T-helper 2 cell treated with Interferon-gamma antibody and Interleukin-4, amounts not matched to agents 5 μg/mL and 100 μg/mL, for 36 hours (primary cell): ENCODE measurements around the gene DPAGT1.
A peak's percentile ranks its signal among the peaks of the same experiment; 100 is the strongest.
"Not testable (repeated sequence)": the region's sequence is repeated elsewhere in the genome, so short reads cannot be mapped to it uniquely, and the experiment has no call there.

Source experiments
- DNase-seq: peaks from one replicate; pipeline ENCODE4 v3.0.0; 2021; ENCODE audit warnings: low spot score
- H3K27ac Mint-ChIP-seq: one replicate; pipeline ENCODE4 v1.8.0; 2021; ENCODE audit warnings: mild to moderate bottlenecking, mixed read lengths
- H3K27me3 Mint-ChIP-seq: one replicate; pipeline ENCODE4 v1.8.0; 2021; ENCODE audit warnings: low read depth, mixed read lengths
- H3K36me3 Mint-ChIP-seq: one replicate; pipeline ENCODE4 v1.8.0; 2021; ENCODE audit warnings: low read depth, mixed read lengths
- H3K4me1 Mint-ChIP-seq: one replicate; pipeline ENCODE4 v1.8.0; 2021; ENCODE audit warnings: low read depth, mixed read lengths
- H3K4me3 Mint-ChIP-seq: one replicate; pipeline ENCODE4 v1.8.0; 2022; ENCODE audit warnings: mild to moderate bottlenecking, moderate library complexity, mixed read lengths
- H3K9me3 Mint-ChIP-seq: one replicate; pipeline ENCODE4 v1.8.0; 2021; ENCODE audit warnings: mixed read lengths

Gene DPAGT1

DNA sequence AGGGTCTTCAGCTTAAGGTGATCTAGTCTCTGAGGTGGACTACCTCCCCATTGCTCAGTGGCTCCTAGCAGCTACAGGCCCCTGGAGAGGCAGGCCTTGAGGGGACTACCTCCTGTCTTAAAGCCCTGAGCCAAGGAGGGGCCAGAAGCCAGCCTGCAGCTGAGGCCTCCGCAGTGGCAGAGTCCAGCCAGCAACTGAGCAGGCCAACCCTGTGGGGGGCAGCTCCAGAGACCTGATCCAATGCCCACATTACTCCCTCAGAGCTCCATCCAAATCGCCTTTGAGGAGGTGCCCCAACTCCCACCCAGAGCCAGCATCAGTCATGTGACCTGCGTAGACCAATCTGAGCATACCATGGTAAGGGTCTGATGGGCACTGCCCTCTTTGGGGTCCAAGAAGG lies 8.2 kb upstream of the DPAGT1 start:
- Mint-ChIP-seq H3K27me3 (no peaks in the 10 kb centered on the region), H3K36me3 (peaks cover 45% of the 10 kb centered on the region), H3K9me3 (no peaks in the 10 kb centered on the region), H3K4me1 (peaks cover 38% of the 10 kb centered on the region), H3K4me3 (peak overlapping the region; percentile 95), H3K27ac (no peak overlapping the region)
- no peak for DNase-seq

GRCh38 chr11:119108857-119109221 lies 7.2 kb upstream of the DPAGT1 start:
- Mint-ChIP-seq H3K9me3 (no peaks in the 10 kb centered on the region), H3K4me1 (peaks cover 37% of the 10 kb centered on the region), H3K27me3 (no peaks in the 10 kb centered on the region), H3K27ac (peak overlapping the region; percentile 75), H3K36me3 (peaks cover 39% of the 10 kb centered on the region), H3K4me3 (peak overlapping the region; percentile 95)
- no peak for DNase-seq

- Mint-ChIP-seq H3K27ac (peak overlapping the region; percentile 75), H3K4me3 (peak overlapping the region; percentile 95), H3K4me1 (peaks cover 39% of the 10 kb centered on the region), H3K36me3 (peaks cover 35% of the 10 kb centered on the region), H3K27me3 (no peaks in the 10 kb centered on the region), H3K9me3 (no peaks in the 10 kb centered on the region)
- no peak for DNase-seq
Observed at GRCh38 chr11:119108146-119108856, 6.6 kb upstream of the DPAGT1 start.

DNA sequence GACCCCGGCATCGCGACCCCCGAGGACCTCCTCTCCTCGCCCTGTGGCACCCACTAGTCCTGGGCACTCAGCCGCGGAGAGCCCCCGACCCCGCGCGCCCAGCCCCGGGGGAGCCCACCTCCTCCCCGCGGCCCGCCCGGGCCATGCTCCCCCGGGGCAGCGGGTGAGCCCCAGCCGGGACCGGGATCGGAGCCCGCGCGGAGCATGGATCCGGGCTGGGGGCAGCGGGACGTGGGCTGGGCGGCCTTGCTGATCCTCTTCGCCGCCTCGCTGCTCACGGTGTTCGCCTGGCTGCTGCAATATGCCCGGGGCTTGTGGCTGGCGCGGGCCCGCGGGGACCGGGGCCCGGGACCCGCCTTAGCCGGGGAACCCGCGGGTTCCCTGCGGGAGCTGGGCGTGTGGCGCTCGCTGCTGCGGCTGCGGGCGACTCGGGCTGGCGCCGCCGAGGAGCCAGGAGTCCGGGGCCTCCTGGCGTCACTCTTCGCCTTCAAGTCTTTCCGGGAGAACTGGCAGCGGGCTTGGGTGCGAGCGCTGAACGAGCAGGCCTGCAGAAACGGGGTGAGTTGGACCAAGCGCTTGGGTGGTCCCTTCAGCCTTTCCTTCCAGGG lies 6.0 kb upstream of the DPAGT1 start:
- Mint-ChIP-seq H3K4me3 (peak overlapping the region; percentile 95), H3K4me1 (peaks cover 37% of the 10 kb centered on the region), H3K27me3 (no peaks in the 10 kb centered on the region), H3K9me3 (no peaks in the 10 kb centered on the region), H3K36me3 (peaks cover 29% of the 10 kb centered on the region), H3K27ac (peak overlapping the region; percentile 75)
- DNase-seq: no peak

GRCh38 chr11:119106564-119107537 lies 5.2 kb upstream of the DPAGT1 start, which contains the start of gene C2CD2L:
C2CD2L (plus strand) TSS chr11:119107344; CDS start chr11:119107742, 398 bp downstream.
- H3K9me3 Mint-ChIP-seq: no peaks in the 10 kb centered on the region
- DNase-seq: peak; percentile 90

DNA sequence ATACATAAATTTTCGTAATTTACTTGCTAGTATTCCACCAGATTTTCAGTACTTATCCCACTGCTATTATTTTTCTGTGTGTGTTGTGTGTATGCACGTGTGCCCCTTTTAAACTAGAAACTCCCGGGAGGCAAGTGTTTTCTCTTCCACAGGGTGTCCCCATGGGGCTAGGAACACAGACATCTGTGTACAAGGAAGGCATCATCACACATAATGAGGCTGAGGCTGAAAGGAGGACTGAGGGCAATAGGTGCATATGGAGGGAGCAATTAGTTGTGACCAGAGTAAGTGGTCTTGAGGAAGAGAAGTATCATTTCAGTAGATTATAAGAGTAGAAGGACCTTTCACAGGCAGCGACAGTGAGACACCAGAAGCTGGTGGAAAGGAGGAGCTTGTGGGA lies 2.1 kb upstream of the DPAGT1 start:
- Mint-ChIP-seq H3K4me3 (peak overlapping the region; percentile 60), H3K4me1 (peaks cover 39% of the 10 kb centered on the region), H3K27me3 (no peaks in the 10 kb centered on the region), H3K9me3 (no peaks in the 10 kb centered on the region), H3K27ac (peak overlapping the region; percentile 70), H3K36me3 (peaks cover 13% of the 10 kb centered on the region)
- DNase-seq: no peak

More at GRCh38 chr11:119106564-119107537, 5.2 kb upstream of the DPAGT1 start, which contains the start of gene C2CD2L:
- Mint-ChIP-seq H3K27ac (peak within 1 kb of the TSS; percentile 91), H3K4me3 (peak within 1 kb of the TSS; percentile 95), H3K4me1 (peaks cover 37% of the 10 kb centered on the region), H3K36me3 (peaks cover 26% of the 10 kb centered on the region), H3K27me3 (no peaks in the 10 kb centered on the region)

DNA sequence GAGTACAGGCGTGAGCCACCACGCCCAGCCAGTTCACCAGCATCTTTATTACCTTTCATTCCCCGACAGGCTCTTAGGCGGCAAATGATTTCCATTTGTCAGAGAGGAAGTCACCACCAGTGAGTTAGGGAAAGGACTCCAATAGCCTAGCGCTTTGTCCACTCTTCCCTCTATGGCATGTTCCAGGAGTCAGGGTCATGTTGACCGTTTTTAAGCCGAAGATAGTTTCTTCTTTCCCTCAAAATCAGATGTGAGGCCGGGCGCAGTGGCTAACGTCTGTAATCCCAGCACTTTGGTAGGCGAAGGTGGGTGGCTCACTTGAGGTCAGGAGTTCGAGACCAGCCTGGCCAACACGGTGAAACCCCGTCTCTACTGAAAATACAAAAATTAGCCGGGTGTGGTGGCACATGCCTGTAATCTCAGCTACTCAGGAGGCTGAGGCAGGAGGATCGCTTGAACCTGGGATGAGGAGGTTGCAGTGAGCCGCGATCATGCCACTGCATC lies 1.6 kb upstream of the DPAGT1 start:
- not testable (repeated sequence) for H3K9me3 Mint-ChIP-seq, DNase-seq, H3K27ac Mint-ChIP-seq, H3K27me3 Mint-ChIP-seq
- Mint-ChIP-seq H3K4me3 (peak overlapping the region; percentile 93), H3K36me3 (peaks cover 15% of the 10 kb centered on the region), H3K4me1 (peaks cover 37% of the 10 kb centered on the region)

DNA sequence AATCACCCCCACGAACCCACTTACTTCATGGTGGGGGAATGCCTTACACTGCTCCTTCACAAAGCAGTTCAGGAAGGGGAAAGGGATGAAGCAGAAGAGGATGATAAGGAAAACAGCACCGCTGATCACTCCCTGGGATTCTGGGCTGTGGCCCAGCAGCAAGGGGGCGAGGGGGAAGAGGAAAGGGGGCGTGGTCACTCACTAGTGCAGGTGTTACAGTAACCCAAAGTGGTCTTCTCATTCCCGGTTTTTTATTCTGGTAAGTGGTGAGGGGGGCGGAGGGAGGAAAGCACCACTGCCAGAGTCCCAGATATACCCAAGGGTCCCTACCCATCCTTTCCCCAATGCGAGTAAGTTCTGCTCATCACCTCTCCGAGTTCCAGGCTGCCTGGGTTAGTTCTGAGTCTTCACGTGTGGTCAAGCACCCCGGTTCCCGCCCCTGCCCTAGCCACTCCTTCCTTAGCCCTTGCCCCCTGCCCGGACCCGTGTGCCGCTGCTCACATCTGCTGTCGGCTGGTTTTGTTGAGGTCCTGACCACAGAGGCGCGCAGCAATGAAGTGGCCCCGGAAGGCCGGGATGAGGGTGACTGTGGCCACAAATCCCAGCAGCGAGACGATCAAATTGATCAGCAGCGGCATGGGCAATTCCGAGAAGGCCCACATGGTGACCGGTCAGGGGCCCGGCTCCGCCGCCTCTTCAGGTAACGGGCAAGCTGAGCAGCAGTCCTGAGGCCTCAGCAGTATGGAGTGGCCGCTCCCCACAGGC lies 477 bp downstream of the DPAGT1 start:
- Mint-ChIP-seq H3K36me3 (peaks cover 32% of the 10 kb centered on the region), H3K4me3 (peak overlapping the region; percentile 93), H3K27ac (peak overlapping the region; percentile 97), H3K4me1 (peaks cover 30% of the 10 kb centered on the region), H3K27me3 (no peaks in the 10 kb centered on the region), H3K9me3 (no peaks in the 10 kb centered on the region)
- no peak for DNase-seq

DNA sequence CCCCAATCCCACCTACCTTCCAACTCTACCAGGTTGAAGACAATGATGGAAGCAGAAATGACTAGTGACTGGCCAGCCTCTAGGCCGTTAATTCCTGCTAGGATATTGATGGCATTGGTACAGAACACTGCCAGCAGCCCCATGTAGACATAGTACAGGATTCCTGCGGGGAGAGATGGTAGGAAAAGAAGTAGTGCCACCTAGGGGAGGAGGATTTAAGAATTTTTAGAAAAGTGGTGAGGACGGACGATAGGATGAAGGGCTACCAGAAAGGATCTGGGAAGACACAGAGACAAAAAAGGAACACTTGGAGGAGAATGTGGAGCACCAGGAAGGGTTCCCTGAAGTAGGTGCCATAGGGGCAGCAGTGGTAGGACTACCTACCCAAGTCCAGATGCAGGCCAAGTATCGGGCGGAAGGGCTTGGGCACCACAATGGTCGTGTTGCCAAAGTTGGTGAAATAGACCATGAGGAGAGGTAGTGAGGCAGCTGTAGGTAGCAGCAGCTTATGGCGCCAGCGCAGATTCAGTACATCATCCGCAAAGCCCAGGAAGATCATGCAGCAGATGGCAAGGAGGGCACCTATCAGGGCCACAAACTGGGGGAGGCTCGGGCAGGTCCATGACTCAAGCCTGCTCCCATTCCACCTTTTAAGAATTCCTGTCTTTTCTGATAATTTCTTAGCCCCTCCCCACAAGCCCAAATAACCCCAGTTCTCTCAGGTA lies 1.2 kb downstream of the DPAGT1 start:
- peak overlapping the region; percentile 93 for H3K4me3 Mint-ChIP-seq
- no peaks in the 10 kb centered on the region for H3K9me3 Mint-ChIP-seq
- peaks cover 34% of the 10 kb centered on the region for H3K4me1 Mint-ChIP-seq
- peaks cover 1% of the 10 kb centered on the region for H3K27me3 Mint-ChIP-seq
- H3K36me3 Mint-ChIP-seq: peaks cover 34% of the 10 kb centered on the region
- DNase-seq: no peak
- peak overlapping the region; percentile 97 for H3K27ac Mint-ChIP-seq

DNA sequence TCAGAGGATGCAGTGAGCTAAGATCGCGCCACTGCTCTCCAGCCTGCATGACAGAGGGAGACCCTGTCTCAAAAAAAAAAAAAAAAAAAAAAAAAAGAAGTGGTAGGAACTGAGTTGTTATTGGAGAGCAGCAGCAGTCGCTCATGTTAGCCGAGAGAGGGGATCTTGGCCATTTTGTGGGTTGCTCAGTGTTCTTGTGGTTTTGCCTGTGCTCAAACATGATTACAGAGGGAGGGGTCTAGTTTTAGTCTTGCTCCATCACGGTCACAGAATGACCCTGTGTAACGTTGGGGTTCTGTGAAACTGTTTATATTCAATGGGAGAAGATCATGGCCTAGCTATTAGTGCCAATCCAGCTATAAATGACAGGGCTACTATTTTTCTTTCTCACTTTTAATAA lies 1.9 kb downstream of the DPAGT1 start:
- Mint-ChIP-seq H3K27me3 (peaks cover 3% of the 10 kb centered on the region), H3K9me3 (no peaks in the 10 kb centered on the region), H3K4me1 (peaks cover 33% of the 10 kb centered on the region), H3K27ac (peak overlapping the region; percentile 83), H3K4me3 (peak overlapping the region; percentile 93), H3K36me3 (peaks cover 41% of the 10 kb centered on the region)
- no peak for DNase-seq

GRCh38 chr11:119095066-119095880 lies 6.4 kb downstream of the DPAGT1 start:
- peaks cover 69% of the 10 kb centered on the region for H3K36me3 Mint-ChIP-seq

DNA sequence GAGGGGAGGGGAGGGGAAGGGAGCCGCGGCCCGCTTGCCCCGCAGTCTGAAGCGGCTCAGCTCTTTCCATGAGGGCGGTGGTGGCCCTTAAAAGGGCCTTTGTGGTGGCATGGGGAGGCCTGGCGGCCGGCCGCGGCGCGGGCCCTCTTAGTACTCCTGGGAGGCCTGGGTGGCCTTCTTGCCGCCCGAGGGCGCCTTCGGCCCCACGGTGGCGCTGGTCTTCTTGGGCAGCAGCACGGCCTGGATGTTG lies 6.9 kb downstream of the DPAGT1 start:
- Mint-ChIP-seq H3K27ac (peak overlapping the region; percentile 94), H3K36me3 (peaks cover 65% of the 10 kb centered on the region), H3K9me3 (no peaks in the 10 kb centered on the region), H3K27me3 (peaks cover 3% of the 10 kb centered on the region), H3K4me3 (peak overlapping the region; percentile 92), H3K4me1 (peaks cover 38% of the 10 kb centered on the region)
- peak; percentile 76 for DNase-seq

More at GRCh38 chr11:119095066-119095880, 6.4 kb downstream of the DPAGT1 start:
- Mint-ChIP-seq H3K27me3 (peaks cover 3% of the 10 kb centered on the region), H3K27ac (peak overlapping the region; percentile 94), H3K4me1 (peaks cover 42% of the 10 kb centered on the region), H3K9me3 (no peaks in the 10 kb centered on the region), H3K4me3 (peak overlapping the region; percentile 92)
- peak; percentile 100 for DNase-seq
